ENCODE results near the gene TMEM14C. TPM values are rescaled to one million over a fixed set of nuclear protein-coding genes. Genes with fewer than 3 reads are reported as not detected.

TMEM14C gene
- total RNA-seq, 3 donors from 2014 or later = 124 to 159 (median 134) TPM

GRCh38 chr6:10742251-10742650 is 19.4 kb downstream of the TMEM14C start:
- Histone ChIP-seq H3K27ac (no peak overlapping the region), H3K36me3 (no peaks in the 10 kb centered on the region), H3K9me3 (no peaks in the 10 kb centered on the region), H3K4me1 (no peaks in the 10 kb centered on the region), H3K4me3 (no peak overlapping the region), H3K27me3 (no peaks in the 10 kb centered on the region)
- intact Hi-C loops (cut with DNase I; ENCODE audit: low total_unique reads) = no loop called here
- no peak for DNase-seq (ENCODE audit: low spot score in 2 of 2)
- TF ChIP-seq POLR2AphosphoS5 (IDR thresholded peaks at IDR 0.05) (no peak), POLR2A (IDR thresholded peaks at IDR 0.05) (no peak)
- TF ChIP-seq, protein P1, sequence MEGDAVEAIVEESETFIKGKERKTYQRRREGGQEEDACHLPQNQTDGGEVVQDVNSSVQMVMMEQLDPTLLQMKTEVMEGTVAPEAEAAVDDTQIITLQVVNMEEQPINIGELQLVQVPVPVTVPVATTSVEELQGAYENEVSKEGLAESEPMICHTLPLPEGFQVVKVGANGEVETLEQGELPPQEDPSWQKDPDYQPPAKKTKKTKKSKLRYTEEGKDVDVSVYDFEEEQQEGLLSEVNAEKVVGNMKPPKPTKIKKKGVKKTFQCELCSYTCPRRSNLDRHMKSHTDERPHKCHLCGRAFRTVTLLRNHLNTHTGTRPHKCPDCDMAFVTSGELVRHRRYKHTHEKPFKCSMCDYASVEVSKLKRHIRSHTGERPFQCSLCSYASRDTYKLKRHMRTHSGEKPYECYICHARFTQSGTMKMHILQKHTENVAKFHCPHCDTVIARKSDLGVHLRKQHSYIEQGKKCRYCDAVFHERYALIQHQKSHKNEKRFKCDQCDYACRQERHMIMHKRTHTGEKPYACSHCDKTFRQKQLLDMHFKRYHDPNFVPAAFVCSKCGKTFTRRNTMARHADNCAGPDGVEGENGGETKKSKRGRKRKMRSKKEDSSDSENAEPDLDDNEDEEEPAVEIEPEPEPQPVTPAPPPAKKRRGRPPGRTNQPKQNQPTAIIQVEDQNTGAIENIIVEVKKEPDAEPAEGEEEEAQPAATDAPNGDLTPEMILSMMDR (IDR thresholded peaks at IDR 0.05) = no peak

DNA sequence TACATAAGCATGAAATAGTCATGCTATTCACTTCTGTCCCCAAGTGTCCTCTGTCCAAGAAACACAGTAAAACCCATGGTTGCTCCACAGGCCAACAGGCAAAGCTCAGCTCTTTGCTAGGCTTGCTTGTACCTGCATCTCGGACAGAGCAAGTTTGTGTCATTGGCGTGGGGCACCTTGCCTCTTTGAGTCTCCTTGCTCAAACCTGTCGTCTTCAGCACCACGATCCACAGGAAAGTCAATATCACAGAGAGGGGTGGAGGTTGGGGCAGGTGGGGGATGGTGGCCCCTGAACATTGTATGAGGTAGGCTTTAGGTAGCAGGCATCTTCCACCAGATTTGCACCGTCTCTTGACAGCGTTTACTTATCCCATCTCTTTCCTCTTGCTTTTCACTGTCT is 20.6 kb downstream of the TMEM14C start:
- H3K27ac ChIP-seq = no peak overlapping the region
- no peak for DNase-seq (ENCODE audit: low spot score in 2 of 2)
- no peaks in the 10 kb centered on the region for H3K9me3 ChIP-seq
- no peak overlapping the region for H3K4me3 ChIP-seq
- TF ChIP-seq POLR2AphosphoS5 (IDR thresholded peaks at IDR 0.05) (no peak), POLR2A (IDR thresholded peaks at IDR 0.05) (no peak)
- TF ChIP-seq, protein P1 (IDR thresholded peaks at IDR 0.05) = no peak
- H3K4me1 ChIP-seq = peaks cover 0 to 3% of the 10 kb centered on the region in 2 donors
- no peaks in the 10 kb centered on the region for H3K27me3 ChIP-seq
- no peaks in the 10 kb centered on the region for H3K36me3 ChIP-seq
- intact Hi-C loops (cut with DNase I; ENCODE audit: low total_unique reads) = no loop called here

GRCh38 chr6:10745116-10745515 is 22.2 kb downstream of the TMEM14C start:
- Histone ChIP-seq H3K4me3 (no peak overlapping the region), H3K27ac (no peak overlapping the region), H3K9me3 (no peaks in the 10 kb centered on the region), H3K36me3 (no peaks in the 10 kb centered on the region), H3K27me3 (no peaks in the 10 kb centered on the region), H3K4me1 (peaks cover 0 to 11% of the 10 kb centered on the region in 2 donors)
- intact Hi-C loops (cut with DNase I; ENCODE audit: low total_unique reads) = no loop called here
- DNase-seq (ENCODE audit: low spot score in 2 of 2) = no peak
- TF ChIP-seq POLR2AphosphoS5 (IDR thresholded peaks at IDR 0.05) (no peak), POLR2A (IDR thresholded peaks at IDR 0.05) (no peak)
- TF ChIP-seq, protein P1 (IDR thresholded peaks at IDR 0.05) = no peak

DNA sequence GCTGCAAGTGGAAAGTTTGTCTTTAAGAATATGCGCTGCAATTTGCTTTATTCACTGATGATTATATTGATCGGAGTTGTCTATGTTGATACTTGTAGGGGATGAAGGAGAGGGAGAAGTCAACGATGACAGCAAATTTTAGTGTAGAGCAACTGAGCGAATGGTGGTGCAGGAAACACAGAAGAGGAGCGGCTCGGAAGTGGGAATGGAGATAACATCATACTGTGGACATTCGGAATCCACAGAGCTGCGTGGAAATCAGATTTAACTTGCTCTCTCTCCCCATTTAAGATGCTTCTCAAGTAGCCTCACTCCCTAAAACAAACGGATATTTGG is 24.0 kb downstream of the TMEM14C start:
- Histone ChIP-seq H3K4me1 (peaks cover 0 to 11% of the 10 kb centered on the region in 2 donors), H3K9me3 (no peaks in the 10 kb centered on the region), H3K27ac (peak overlapping the region; percentile 75 to 84), H3K36me3 (no peaks in the 10 kb centered on the region), H3K4me3 (peak overlapping the region; percentile 57 to 77 (median 69)), H3K27me3 (no peaks in the 10 kb centered on the region)
- DNase-seq (ENCODE audit: low spot score in 2 of 2) = no peak
- intact Hi-C loops (cut with DNase I; ENCODE audit: low total_unique reads) = no loop called here
- TF ChIP-seq POLR2AphosphoS5 (IDR thresholded peaks at IDR 0.05) (no peak), POLR2A (IDR thresholded peaks at IDR 0.05) (no peak)
- TF ChIP-seq, protein P1 (IDR thresholded peaks at IDR 0.05) = no peak

DNA sequence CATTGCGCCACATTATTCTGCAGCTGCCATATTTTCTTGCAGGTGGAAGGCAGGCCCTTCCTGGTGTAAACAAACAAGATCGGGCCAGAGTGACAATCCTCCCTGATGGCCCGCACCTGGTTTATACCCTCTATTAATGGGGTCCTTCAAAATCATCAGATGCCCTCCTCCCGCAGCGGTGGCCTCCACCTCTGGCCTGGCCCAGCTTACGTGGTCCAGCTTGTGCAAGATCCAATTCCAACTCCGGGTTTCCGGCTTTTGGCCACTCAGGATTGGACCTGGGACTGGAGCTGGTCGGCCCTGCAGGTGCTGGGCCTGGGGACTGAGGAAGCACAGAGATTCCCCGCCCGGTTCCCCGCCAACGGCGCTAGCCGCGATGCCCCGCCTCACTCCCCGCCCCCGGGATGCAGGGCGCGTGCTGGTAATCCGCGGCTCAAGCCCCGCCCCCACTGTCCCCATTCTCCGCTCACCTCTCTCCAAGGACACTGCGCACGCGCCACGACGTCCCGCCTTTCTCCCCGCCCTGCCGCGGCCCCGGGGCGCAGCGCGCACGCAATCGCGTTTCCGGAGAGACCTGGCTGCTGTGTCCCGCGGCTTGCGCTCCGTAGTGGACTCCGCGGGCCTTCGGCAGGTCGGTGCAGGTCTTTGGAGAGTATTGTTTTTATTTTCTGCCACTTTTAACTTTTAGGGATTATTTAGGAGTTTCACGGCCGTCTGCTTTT is 24.5 kb downstream of the TMEM14C start, which contains the start of gene TMEM14B:
Gene TMEM14B (plus strand): TSS at position 555 of the 722 bp plus-strand sequence. CDS start 1,441 bp downstream, outside the sequence.
- no peaks in the 10 kb centered on the region for H3K9me3 ChIP-seq
- H3K4me3 ChIP-seq = peak within 1 kb of the TSS; percentile 57 to 77 (median 69)
- DNase-seq (ENCODE audit: low spot score in 2 of 2) = peak; percentile 98 to 100
- peak within 1 kb of the TSS; percentile 75 to 84 for H3K27ac ChIP-seq
- H3K36me3 ChIP-seq = no peaks in the 10 kb centered on the region
- peaks cover 0 to 11% of the 10 kb centered on the region in 2 donors for H3K4me1 ChIP-seq
- TF ChIP-seq, protein P1 (IDR thresholded peaks at IDR 0.05) = no peak
- TF ChIP-seq POLR2AphosphoS5 (IDR thresholded peaks at IDR 0.05) = peak; percentile 71 to 89 (median 85)
- TF ChIP-seq POLR2A (IDR thresholded peaks at IDR 0.05) = peak; percentile 57
- intact Hi-C loops (cut with DNase I; ENCODE audit: low total_unique reads) = no loop called here
- no peaks in the 10 kb centered on the region for H3K27me3 ChIP-seq

Data from breast epithelium (tissue), 4 donors.